HG03575 (cell line): ENCODE measurements around the gene RPTOR.

ENCODE experiments used
- ATAC-seq: cut with Tn5 transposase; IDR thresholded peaks from one replicate; pipeline ENCODE4 v1.9.1; 2021; ENCODE audit not compliant: unreplicated experiment, insufficient number of reproducible peaks, low FRiP score; ENCODE audit errors: extremely low read depth

The RPTOR gene

GRCh38 chr17:80986816-80987475, 442.3 kb downstream of the RPTOR start:
- ATAC-seq, result no peak

DNA sequence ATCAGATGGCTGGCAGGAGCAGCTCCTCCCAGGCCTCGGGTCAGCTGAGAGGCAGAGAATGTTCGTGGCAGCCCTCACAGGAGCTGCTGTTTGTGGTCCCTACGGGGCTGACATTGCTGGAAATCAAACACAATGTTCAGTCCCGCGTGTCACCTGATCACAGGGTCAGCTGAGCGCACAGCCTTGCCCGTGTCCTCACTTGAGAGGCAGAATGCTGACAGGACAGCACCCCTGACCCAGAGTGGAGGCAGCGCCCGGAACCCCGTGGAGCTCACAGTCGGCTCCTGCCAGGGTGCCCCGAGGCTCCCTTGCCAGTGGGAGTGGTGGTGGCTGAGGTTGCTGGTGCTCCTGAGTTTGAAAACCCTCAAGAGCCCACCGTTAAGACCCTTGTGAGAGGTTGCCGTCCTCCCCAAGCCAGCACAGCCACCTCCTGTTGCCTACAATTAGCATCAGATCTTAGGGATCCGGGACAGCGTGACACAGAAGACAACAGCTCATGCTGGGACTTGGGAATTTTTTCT, 443.4 kb downstream of the RPTOR start:
- ATAC-seq, result no peak

DNA sequence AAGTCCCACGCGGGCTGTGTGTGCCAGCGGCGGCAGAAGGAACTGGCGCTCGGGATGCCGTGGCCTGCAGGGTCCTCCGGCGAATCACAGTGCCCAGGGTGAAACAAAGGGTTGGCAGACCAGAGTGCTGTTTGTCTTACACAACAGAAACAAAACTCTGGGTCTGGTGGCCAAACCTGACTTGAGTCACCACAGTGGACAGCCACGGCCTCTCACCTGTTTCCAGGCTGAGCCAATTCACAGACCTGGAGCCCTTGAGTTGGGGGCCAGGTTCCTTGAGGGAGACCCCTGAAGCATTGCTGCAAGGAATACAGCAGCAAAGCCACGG, 444.9 kb downstream of the RPTOR start:
- no peak for ATAC-seq

GRCh38 chr17:80990921-80991644, 446.4 kb downstream of the RPTOR start:
- ATAC-seq, result no peak

DNA sequence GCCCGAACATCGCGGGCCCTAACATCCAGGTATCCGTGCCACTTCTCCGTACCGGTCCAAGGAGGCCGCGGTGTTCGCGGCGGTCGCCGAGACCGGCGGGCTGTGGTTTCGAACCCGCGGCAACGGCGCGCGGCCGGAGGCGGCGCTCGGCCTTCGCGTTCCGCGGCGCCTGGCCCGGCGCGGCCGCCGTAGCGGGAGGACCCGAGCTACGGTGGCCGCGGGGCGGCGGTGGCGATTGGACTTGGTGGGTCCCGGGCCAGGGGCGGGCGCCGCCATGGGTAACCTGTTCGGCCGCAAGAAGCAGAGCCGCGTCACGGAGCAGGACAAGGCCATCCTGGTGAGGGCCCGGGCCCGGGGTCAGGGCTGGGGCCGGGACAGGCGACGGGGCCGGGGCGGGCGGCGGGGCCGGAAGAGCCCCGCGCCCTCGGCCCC, 447.0 kb downstream of the RPTOR start, which contains the start of gene CHMP6:
TSS of gene CHMP6 (plus strand) at position 197 of the 432 bp plus-strand sequence. CDS start at position 275, 78 bp downstream.
- ATAC-seq, result no peak

DNA sequence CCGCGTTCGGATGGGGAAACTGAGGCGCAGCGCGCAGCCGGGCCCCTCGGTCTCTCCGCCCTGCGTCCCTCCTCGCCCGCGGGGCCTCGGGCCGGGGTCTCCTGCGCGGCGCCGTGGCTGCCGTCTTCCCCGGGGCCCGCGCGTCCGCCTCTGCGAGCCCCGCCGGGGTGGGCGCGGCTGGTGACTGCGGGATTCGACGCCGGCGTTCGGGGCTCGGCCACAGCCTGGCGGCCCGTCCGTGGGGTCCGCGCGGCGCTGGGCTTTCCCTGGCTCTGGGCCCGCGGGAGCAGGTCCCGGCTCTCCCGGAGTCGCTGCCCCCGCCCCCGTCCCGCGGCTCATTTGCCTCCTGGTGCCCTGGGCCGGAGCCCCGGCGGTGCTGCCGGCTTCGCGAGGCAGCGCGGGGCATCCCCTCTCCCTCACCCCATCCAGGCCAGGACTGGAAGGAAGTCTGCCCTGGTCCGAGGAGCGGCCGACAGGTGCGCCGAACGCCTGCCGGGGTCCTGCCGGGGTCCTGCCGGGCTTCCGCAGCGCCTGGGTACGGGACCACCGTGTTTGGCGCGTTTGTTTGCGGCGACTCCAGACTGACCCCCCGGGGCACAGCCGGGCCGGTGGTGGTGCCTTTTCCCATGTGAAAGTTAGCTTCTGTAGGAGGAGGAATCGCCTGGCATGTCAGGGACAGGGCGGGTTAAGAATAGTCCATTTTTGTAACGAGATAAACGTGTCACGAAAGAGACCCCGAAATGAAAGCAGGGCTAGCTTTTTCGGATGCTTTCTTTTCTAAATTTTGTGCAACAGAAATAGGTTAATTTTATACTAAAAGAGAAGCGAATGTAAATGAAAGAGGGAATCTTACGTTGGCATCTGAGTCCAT, 447.7 kb downstream of the RPTOR start:
- no peak for ATAC-seq

GRCh38 chr17:80992948-80993624, 448.4 kb downstream of the RPTOR start:
- ATAC-seq, result no peak

GRCh38 chr17:80995131-80995530, 450.5 kb downstream of the RPTOR start:
- ATAC-seq, result no peak

GRCh38 chr17:80996422-80997305, 452.0 kb downstream of the RPTOR start:
- no peak for ATAC-seq

DNA sequence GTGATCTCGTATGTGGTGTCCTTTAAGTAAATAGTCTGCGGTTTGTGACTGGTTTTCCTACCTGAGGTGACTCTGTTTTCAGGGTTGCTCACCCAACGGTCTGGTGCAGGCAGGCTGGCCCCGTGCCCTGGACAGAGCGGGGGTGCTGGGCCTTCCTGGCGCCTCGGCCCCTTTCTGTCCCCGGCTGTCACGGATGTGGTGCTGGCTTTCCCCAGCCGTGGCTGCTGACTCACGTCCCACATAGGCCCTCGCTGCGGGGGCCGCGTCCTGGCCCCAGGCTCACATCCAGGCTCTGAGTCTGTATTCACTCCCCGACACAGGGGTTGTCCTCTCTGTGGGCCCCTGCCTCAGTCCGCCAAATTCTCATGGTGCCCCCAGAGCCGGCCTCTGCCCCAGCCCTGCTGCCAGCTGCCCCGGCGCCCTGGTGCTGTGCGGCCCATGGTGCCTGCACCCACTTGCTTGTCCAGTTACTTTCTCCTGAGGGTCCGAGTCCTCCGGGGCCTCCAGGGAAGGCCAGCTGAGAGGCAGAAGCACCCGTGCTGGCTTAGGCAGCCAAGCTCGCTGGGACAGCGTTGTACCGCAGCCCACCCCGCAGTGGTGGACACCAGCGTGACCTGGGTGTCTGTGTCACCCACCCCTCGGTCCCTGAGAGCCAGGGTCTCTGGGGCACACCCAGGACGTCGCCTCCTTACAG, 452.9 kb downstream of the RPTOR start:
- ATAC-seq, result no peak

GRCh38 chr17:80998118-80998747, 453.6 kb downstream of the RPTOR start:
- no peak for ATAC-seq

GRCh38 chr17:80998748-80999535, 454.3 kb downstream of the RPTOR start:
- ATAC-seq, result no peak

GRCh38 chr17:80999536-81000333, 455.1 kb downstream of the RPTOR start:
- no peak for ATAC-seq

- no peak for ATAC-seq
Observed at GRCh38 chr17:81000334-81000630, 455.6 kb downstream of the RPTOR start.

- ATAC-seq, result no peak
Observed at GRCh38 chr17:81000631-81001357, 456.2 kb downstream of the RPTOR start.
